Fibroblast of skin of right quadriceps (primary cell): ENCODE measurements around the gene VSNL1.
A peak's percentile ranks its signal among the peaks of the same experiment; 100 is the strongest.

Experiments
- DNase-seq: peaks from one replicate; pipeline ENCODE4 v3.0.0-alpha.2; 2013

The VSNL1 gene

GRCh38 chr2:17648581-17648980 is 108.1 kb downstream of the VSNL1 start:
- no peak for DNase-seq

GRCh38 chr2:17649026-17649425 is 108.5 kb downstream of the VSNL1 start:
- DNase-seq: no peak

GRCh38 chr2:17652681-17653394 is 112.3 kb downstream of the VSNL1 start:
- DNase-seq: no peak

GRCh38 chr2:17657759-17658158 is 117.3 kb downstream of the VSNL1 start:
- DNase-seq: no peak

GRCh38 chr2:17658251-17658843 is 117.9 kb downstream of the VSNL1 start:
- DNase-seq: peak; percentile 64

- no peak for DNase-seq
Observed at GRCh38 chr2:17660219-17660618, 119.7 kb downstream of the VSNL1 start.

- DNase-seq: no peak
Observed at GRCh38 chr2:17661460-17661859, 121.0 kb downstream of the VSNL1 start.

- DNase-seq: no peak
Observed at GRCh38 chr2:17662723-17663122, 122.2 kb downstream of the VSNL1 start.

- DNase-seq: no peak
Observed at GRCh38 chr2:17664534-17664933, 124.0 kb downstream of the VSNL1 start.

- DNase-seq: no peak
Observed at GRCh38 chr2:17667898-17668297, 127.4 kb downstream of the VSNL1 start.

GRCh38 chr2:17672583-17673317 is 132.3 kb downstream of the VSNL1 start:
- DNase-seq: peak; percentile 64

GRCh38 chr2:17674817-17675216 is 134.3 kb downstream of the VSNL1 start:
- no peak for DNase-seq

- peak; percentile 4 for DNase-seq
Observed at GRCh38 chr2:17680119-17680518, 139.6 kb downstream of the VSNL1 start.

- no peak for DNase-seq
Observed at GRCh38 chr2:17682098-17682857, 141.8 kb downstream of the VSNL1 start.

- no peak for DNase-seq
Observed at GRCh38 chr2:17683981-17684380, 143.5 kb downstream of the VSNL1 start.

- DNase-seq: no peak
Observed at GRCh38 chr2:17688600-17688999, 148.1 kb downstream of the VSNL1 start.

GRCh38 chr2:17689010-17689409 is 148.5 kb downstream of the VSNL1 start:
- DNase-seq: no peak

GRCh38 chr2:17690776-17691175 is 150.3 kb downstream of the VSNL1 start:
- DNase-seq: no peak
